Transverse colon (tissue), 3 donors: ENCODE measurements around the gene KRTAP5-10.
"Not testable (repeated sequence)": the region's sequence is repeated elsewhere in the genome, so short reads cannot be mapped to it uniquely, and the experiment has no call there.

Experiments used
- CTCF ChIP-seq, 5 experiments: fragments of 200-600 bp in 3 of 5; fragments of 450-650 bp in 2 of 5; sonication (generic) in 3 of 5; IDR thresholded peaks; 1 replicate in 2 of 5; 2 replicates in 3 of 5; pipeline ENCODE4 v1.5.1; 2016 to 2017; ENCODE audit warnings: antibody characterized with exemption in 5 of 5, inconsistent platforms in 3 of 5, mild to moderate bottlenecking in 2 of 5, moderate library complexity in 1 of 5
- EP300 ChIP-seq: sonication (generic); formaldehyde crosslinking; IDR thresholded peaks from one replicate; pipeline ENCODE4 v1.6.1; 2017; ENCODE audit warnings: antibody characterized with exemption, low read depth
- POLR2A ChIP-seq: fragments of 450-650 bp; IDR thresholded peaks from one replicate; pipeline ENCODE4 v1.6.1; 2016; ENCODE audit warnings: antibody characterized with exemption, mild to moderate bottlenecking, moderate library complexity

GRCh38 chr11:71585673-71586072 is 20.3 kb downstream of the KRTAP5-10 start:
- not testable (repeated sequence) for TF ChIP-seq CTCF (IDR thresholded peaks at IDR 0.05); EP300; POLR2A
